ENCODE measurements around the gene EFNA3. TPM values are rescaled to one million over a fixed set of nuclear protein-coding genes. Genes with fewer than 3 reads are reported as not detected.

The EFNA3 gene
- polyA plus RNA-seq, 1 donor from 2014 or later: 12.2 TPM

DNA sequence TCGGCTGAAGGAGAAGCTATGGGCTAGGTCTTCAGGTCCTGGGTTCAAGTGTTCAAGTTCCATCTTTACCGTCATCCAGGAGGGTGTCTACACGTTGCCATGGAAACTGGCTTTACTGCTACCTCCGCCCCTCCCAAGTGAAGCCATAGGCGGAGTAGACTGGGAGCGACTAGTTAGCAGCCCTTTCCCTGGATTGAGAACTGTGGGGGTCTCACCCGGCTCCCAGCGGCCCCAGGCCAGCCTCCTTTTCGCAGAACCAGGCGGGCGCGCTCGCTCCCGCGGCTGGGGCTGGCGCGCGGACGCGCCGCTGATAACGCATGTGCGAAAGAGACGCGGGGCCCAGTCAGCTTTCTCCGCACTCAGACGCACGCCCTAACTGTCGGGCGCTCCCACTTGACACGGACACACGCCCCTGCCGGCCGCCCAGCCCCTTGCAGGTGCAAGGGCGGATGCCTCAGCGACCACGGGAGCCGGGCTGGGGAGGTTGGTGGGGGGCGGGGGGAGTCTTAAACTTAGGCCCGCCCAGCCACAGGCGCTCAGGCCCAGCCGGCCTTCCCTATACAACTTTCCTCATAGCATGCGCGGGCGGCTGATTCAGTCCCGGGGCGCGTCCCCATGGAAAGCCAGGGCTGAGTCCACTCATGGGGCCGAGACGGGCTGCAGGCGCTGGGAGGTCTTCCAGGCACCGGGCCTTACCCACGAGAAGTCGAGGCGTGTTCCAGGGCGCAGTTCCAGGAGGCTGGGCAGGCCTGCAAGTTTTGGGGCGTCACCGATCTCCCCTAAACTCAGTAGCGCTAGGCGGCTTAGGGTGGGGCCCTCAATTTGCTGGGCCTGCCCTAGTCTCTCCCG, 7.7 kb upstream of the EFNA3 start:
- H3K27ac ChIP-seq (ENCODE audit: low read length): peak overlapping the region; percentile 72
- H3F3A ChIP-seq (ENCODE audit: insufficient read depth, low read length, poor library complexity, severe bottlenecking): no peaks in the 10 kb centered on the region
- H3K27me3 ChIP-seq (ENCODE audit: insufficient read depth, low read depth, low read length): no peaks in the 10 kb centered on the region
- TF ChIP-seq, protein P1, sequence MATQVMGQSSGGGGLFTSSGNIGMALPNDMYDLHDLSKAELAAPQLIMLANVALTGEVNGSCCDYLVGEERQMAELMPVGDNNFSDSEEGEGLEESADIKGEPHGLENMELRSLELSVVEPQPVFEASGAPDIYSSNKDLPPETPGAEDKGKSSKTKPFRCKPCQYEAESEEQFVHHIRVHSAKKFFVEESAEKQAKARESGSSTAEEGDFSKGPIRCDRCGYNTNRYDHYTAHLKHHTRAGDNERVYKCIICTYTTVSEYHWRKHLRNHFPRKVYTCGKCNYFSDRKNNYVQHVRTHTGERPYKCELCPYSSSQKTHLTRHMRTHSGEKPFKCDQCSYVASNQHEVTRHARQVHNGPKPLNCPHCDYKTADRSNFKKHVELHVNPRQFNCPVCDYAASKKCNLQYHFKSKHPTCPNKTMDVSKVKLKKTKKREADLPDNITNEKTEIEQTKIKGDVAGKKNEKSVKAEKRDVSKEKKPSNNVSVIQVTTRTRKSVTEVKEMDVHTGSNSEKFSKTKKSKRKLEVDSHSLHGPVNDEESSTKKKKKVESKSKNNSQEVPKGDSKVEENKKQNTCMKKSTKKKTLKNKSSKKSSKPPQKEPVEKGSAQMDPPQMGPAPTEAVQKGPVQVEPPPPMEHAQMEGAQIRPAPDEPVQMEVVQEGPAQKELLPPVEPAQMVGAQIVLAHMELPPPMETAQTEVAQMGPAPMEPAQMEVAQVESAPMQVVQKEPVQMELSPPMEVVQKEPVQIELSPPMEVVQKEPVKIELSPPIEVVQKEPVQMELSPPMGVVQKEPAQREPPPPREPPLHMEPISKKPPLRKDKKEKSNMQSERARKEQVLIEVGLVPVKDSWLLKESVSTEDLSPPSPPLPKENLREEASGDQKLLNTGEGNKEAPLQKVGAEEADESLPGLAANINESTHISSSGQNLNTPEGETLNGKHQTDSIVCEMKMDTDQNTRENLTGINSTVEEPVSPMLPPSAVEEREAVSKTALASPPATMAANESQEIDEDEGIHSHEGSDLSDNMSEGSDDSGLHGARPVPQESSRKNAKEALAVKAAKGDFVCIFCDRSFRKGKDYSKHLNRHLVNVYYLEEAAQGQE (IDR thresholded peaks at IDR 0.05; ENCODE audit: borderline replicate concordance): no peak
- TF ChIP-seq TAF1 (IDR thresholded peaks at IDR 0.05; ENCODE audit: low read depth) (peak; percentile 38), RAD21 (conservative IDR thresholded peaks at IDR 0.05) (no peak), MXI1 (conservative IDR thresholded peaks at IDR 0.05; ENCODE audit: poor library complexity, severe bottlenecking) (peak; percentile 65), SMC3 (conservative IDR thresholded peaks at IDR 0.05; ENCODE audit: poor library complexity) (peak; percentile 18), EP300 (conservative IDR thresholded peaks at IDR 0.05; ENCODE audit: poor library complexity, severe bottlenecking) (peak; percentile 47), POLR2AphosphoS5 (IDR thresholded peaks at IDR 0.05) (peak; percentile 69), EZH2 (IDR thresholded peaks at IDR 0.05; ENCODE audit: borderline replicate concordance, insufficient read depth, low read length, poor library complexity, severe bottlenecking) (no peak)
- TF ChIP-seq, protein P2, sequence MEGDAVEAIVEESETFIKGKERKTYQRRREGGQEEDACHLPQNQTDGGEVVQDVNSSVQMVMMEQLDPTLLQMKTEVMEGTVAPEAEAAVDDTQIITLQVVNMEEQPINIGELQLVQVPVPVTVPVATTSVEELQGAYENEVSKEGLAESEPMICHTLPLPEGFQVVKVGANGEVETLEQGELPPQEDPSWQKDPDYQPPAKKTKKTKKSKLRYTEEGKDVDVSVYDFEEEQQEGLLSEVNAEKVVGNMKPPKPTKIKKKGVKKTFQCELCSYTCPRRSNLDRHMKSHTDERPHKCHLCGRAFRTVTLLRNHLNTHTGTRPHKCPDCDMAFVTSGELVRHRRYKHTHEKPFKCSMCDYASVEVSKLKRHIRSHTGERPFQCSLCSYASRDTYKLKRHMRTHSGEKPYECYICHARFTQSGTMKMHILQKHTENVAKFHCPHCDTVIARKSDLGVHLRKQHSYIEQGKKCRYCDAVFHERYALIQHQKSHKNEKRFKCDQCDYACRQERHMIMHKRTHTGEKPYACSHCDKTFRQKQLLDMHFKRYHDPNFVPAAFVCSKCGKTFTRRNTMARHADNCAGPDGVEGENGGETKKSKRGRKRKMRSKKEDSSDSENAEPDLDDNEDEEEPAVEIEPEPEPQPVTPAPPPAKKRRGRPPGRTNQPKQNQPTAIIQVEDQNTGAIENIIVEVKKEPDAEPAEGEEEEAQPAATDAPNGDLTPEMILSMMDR (IDR thresholded peaks at IDR 0.05; ENCODE audit: poor library complexity, severe bottlenecking): peak; percentile 58
- H3K4me3 ChIP-seq (ENCODE audit: low read length): peak overlapping the region; percentile 63
- H3K79me2 ChIP-seq (replicated peaks; ENCODE audit: insufficient read depth, low read length): no peaks in the 10 kb centered on the region
- no peaks in the 10 kb centered on the region for H3K9me2 ChIP-seq (ENCODE audit: insufficient read depth, low read length)
- H3K9me3 ChIP-seq (ENCODE audit: low read length): no peaks in the 10 kb centered on the region
- peak overlapping the region; percentile 59 for H3K4me2 ChIP-seq (ENCODE audit: low read length)
- H3K9ac ChIP-seq (ENCODE audit: low read length): peak overlapping the region; percentile 64
- H4K20me1 ChIP-seq (ENCODE audit: insufficient read depth): no peaks in the 10 kb centered on the region
- H2AFZ ChIP-seq (ENCODE audit: low read depth, low read length): no peak overlapping the region
- H3K36me3 ChIP-seq (ENCODE audit: insufficient read depth, low read length): no peaks in the 10 kb centered on the region

DNA sequence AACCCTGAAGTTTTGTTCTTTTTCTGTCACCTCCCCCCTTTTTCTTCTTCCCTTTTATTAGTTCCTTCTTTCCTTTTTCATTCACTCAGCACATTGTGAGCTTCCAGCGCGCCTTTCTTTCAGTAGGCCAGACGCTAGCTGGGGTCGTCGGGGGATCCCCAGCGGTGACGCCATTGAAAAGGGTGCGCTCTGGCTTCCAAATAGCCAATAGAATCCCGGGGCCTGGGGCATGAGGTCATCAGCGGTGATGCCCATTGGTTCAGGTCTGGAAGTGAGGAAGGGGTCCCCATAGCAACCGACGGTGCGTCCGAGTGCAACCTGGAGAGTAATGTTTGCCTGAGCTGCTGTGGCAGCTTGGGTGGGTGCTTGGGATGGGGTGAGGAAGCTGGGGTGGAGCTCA, 6.9 kb upstream of the EFNA3 start:
- Histone ChIP-seq H3K9me2 (ENCODE audit: insufficient read depth, low read length) (no peaks in the 10 kb centered on the region), H4K20me1 (ENCODE audit: insufficient read depth) (no peaks in the 10 kb centered on the region), H3K9me3 (ENCODE audit: low read length) (no peaks in the 10 kb centered on the region), H3K4me3 (ENCODE audit: low read length) (peak overlapping the region; percentile 63), H3K27ac (ENCODE audit: low read length) (peak overlapping the region; percentile 72), H3K36me3 (ENCODE audit: insufficient read depth, low read length) (no peaks in the 10 kb centered on the region), H3K4me2 (ENCODE audit: low read length) (peak overlapping the region; percentile 33), H3F3A (ENCODE audit: insufficient read depth, low read length, poor library complexity, severe bottlenecking) (no peaks in the 10 kb centered on the region), H3K9ac (ENCODE audit: low read length) (peak overlapping the region; percentile 64), H3K79me2 (replicated peaks; ENCODE audit: insufficient read depth, low read length) (no peaks in the 10 kb centered on the region), H2AFZ (ENCODE audit: low read depth, low read length) (no peak overlapping the region), H3K27me3 (ENCODE audit: insufficient read depth, low read depth, low read length) (no peaks in the 10 kb centered on the region)
- TF ChIP-seq TAF1 (IDR thresholded peaks at IDR 0.05; ENCODE audit: low read depth) (no peak), MXI1 (conservative IDR thresholded peaks at IDR 0.05; ENCODE audit: poor library complexity, severe bottlenecking) (no peak), POLR2AphosphoS5 (IDR thresholded peaks at IDR 0.05) (peak; percentile 59)

Data from neural cell (in vitro differentiated cells).